NCI-H524 treated with DMSO at 0.1 percent for 48 hours (cell line): ENCODE data around the gene SVIL.

Experiments
- DNase-seq: peaks from one replicate; lab custom pipeline; 2025; lab: John Stamatoyannopoulos, UW

SVIL gene

DNA sequence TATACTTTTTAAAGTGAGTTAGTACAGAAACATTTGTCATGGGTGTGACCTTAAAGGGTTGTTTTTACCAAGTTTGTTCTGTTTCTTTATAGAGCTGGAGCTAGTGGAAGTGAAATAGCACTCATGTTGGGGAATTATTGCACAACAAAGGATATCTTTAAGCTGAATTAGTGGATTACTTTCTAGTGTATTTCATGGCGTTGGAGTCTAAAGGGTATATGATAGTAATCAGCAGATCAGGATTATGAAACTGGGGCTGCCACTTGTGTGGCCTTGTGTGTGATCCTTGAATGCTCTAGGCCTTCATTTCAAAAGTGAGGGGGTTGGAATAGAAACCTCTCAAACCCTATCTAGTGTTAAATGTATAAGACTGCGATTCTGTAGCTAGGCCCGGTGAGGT is 222.3 kb downstream of the SVIL start:
- no peak for DNase-seq

DNA sequence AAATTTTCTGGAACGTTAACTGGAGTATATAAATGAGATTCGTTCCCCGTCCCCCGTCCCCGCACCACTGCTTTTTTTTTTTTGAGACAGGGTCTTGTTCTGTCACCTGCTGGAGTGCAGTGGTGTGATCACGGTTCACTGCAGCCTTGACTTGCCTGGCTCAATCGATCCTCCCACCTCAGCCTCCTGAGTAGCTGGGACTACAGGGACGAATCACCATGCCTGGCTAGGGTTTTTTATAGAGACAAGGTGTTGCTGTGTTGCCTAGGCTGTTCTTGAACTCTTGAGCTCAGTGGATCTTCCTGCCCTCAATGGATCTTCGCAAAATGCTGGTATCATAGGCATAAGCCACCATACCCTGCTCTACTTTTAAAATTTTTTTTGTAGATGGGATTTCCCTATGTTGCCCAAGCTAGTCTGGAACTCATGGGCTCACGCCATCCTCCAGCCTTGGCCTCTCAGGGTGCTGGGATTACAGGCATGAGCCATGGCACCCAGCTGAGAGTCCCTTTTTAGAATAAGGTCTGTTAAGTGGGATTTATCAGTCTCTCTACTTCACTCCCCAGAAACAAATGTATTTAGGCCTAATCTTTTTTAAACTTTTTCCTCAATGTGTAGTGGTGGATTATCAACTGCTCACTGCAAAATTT is 223.0 kb downstream of the SVIL start:
- DNase-seq = no peak

DNA sequence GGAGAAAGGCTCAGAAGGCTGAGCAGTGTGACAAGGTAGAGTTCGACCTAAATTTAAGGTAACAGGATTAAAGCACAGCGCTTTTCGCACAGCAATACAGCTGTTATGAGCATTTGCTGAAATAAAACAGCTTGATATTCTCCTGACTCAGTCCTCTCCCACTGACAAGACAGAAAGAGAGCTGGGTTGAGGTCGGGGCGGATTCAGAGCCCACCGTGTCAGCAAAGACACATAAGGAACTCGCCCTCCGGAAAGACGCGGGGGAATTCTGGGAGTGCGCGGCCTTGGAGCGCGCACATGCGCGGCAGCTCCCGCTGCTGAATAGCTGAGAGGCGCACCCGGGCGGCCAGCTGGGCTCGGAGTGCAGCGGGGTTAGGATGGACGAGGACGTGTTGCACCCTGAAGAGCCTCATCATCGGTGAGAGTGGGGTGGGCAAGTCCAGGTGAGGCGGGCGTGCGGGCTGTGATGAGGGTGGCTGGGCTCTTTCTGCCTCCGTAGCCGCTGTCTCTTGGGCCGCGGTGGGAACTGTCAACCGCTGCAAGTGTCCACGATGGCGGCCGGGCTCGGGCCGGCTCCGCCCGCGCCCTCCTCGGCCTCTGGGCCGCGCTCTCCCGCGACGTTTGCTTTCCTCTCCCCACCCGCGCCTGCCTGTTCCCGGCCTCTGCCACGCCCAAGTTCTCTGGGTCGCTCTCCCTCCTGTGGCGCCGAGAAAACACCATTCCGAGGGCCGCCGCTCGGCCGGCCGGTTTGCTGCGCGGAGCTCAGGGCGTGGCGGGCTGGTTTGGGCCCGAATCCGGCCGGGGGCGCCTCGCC is 225.3 kb downstream of the SVIL start:
- peak; percentile 29 for DNase-seq

DNA sequence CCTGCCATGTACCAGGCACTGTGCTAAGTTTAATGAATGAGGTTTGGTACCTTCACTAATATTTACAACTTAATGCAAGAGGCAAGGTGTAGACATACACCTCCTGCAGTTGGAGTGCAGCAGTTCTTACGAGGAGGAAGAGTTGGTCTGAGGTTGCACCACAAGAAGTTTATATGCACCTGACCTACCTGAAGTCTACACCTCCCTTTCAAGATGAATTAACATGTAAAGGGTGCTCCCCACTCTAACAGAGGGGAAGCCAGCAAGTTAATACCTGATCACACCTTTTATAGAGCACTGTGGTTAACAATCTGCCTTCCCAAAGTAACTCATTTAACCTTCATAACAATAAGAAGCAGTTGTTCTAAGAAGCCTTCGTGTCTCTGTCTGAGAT is 225.9 kb downstream of the SVIL start:
- no peak for DNase-seq
